ENCODE data around the gene TEFM.
A peak's percentile ranks its signal among the peaks of the same experiment; 100 is the strongest.
"Not testable (repeated sequence)": the region's sequence is repeated elsewhere in the genome, so short reads cannot be mapped to it uniquely, and the experiment has no call there.

Gene TEFM

GRCh38 chr17:30906101-30906911, at the start of gene TEFM:
TEFM (minus strand) TSS chr17:30906238; CDS start chr17:30906198, 40 bp downstream.
- in situ Hi-C loops (cut with MboI; ENCODE audit: low pct_unique_long_range_greater_than_20kb, low sequenced_read_pairs), result no loop called here
- peak; percentile 92 for DNase-seq

- in situ Hi-C loops (cut with MboI; ENCODE audit: low pct_unique_long_range_greater_than_20kb, low sequenced_read_pairs), result no loop called here
- peak; percentile 52 for DNase-seq
Measured at GRCh38 chr17:30954046-30954830, 48.2 kb upstream of the TEFM start.

DNA sequence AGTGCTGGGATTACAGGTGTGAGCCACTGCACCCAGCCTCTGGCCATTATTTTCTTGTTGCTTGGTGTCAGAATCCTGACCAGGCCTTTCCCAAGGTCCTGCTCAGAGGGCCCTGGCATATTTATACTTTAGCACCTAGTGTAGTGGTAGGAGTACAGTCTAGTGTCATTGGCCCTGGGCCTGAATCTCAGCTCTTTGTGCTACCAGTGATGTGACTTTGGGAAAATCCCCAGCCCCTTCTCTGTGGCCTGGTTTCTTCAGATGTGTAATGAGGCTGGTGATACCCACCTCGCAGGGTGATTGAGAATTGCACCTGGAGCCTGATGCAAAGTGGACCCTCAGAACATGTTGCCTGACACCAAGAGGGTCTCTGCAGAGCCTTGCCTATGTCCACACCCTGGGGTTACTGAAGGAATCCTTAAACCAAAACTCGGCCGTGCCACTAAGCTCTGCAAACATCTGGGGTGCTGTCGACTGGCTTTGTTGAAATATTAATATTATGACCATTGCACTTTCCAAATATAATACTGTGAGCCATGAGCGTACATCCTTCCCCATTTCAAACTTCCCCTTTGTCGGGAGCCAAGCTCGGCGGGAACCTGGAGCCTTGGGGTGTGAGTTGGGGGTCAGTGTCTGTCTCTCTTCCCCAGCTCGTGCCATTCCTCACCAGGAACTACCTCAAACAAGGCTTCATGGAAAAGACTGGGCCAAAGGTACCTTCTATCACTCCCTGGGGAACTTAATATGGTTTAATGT, 46.8 kb upstream of the TEFM start:
- DNase-seq, result peak; percentile 64
- in situ Hi-C loops (cut with MboI; ENCODE audit: low pct_unique_long_range_greater_than_20kb, low sequenced_read_pairs), result no loop called here

GRCh38 chr17:30950669-30951399, 44.8 kb upstream of the TEFM start:
- in situ Hi-C loops (cut with MboI; ENCODE audit: low pct_unique_long_range_greater_than_20kb, low sequenced_read_pairs), result no loop called here
- DNase-seq, result peak; percentile 54

- in situ Hi-C loops (cut with MboI; ENCODE audit: low pct_unique_long_range_greater_than_20kb, low sequenced_read_pairs), result no loop called here
- no peak for DNase-seq
Measured at GRCh38 chr17:30950189-30950588, 44.2 kb upstream of the TEFM start.

GRCh38 chr17:30947796-30948195, 41.8 kb upstream of the TEFM start:
- DNase-seq, result no peak
- in situ Hi-C loops (cut with MboI; ENCODE audit: low pct_unique_long_range_greater_than_20kb, low sequenced_read_pairs), result no loop called here

DNA sequence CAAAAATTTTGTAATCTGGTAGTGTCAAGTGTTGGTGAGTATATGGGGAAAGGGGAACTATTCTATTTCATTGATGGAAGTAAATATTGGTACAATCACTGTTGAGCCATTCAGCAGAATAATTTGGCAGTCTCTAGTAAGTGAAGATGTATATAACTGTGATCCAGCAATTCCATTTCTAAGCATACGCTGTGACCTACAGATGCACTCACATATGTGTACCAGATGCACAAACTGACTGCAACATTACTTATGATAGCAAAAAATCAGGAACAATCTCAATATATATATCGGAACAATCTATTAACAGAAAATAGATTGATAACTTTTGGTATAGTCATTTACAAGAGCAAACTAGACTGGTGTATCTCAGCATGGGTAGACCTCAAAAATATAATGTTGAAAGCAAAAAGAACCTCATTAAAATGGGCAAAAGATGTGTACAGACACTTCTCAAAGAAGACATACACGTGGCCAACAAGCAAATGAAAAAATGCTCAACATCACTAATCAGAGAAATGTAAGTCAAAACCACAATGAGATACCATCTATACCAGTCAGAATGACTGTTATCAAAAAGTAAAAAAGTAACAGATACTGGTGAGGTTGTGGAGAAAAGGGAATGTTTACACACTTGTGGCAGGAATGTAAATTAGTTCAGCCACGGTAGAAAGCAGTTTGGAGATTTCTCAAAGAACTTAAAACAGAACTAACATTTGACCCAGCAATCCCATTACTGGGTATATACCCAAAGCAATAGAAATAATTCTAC, 36.5 kb upstream of the TEFM start:
- DNase-seq, result no peak
- in situ Hi-C loops (cut with MboI; ENCODE audit: low pct_unique_long_range_greater_than_20kb, low sequenced_read_pairs), result no loop called here

- in situ Hi-C loops (cut with MboI; ENCODE audit: low pct_unique_long_range_greater_than_20kb, low sequenced_read_pairs), result no loop called here
- DNase-seq, result no peak
Measured at GRCh38 chr17:30939051-30939689, 33.1 kb upstream of the TEFM start.

GRCh38 chr17:30933966-30934365, 27.9 kb upstream of the TEFM start:
- in situ Hi-C loops (cut with MboI; ENCODE audit: low pct_unique_long_range_greater_than_20kb, low sequenced_read_pairs), result no loop called here
- DNase-seq, result no peak

- DNase-seq; in situ Hi-C loops (cut with MboI; ENCODE audit: low pct_unique_long_range_greater_than_20kb, low sequenced_read_pairs): not testable (repeated sequence)
Measured at GRCh38 chr17:30931582-30931981, 25.5 kb upstream of the TEFM start.

- no peak for DNase-seq
- in situ Hi-C loops (cut with MboI; ENCODE audit: low pct_unique_long_range_greater_than_20kb, low sequenced_read_pairs), result no loop called here
Measured at GRCh38 chr17:30930495-30930894, 24.5 kb upstream of the TEFM start.

DNA sequence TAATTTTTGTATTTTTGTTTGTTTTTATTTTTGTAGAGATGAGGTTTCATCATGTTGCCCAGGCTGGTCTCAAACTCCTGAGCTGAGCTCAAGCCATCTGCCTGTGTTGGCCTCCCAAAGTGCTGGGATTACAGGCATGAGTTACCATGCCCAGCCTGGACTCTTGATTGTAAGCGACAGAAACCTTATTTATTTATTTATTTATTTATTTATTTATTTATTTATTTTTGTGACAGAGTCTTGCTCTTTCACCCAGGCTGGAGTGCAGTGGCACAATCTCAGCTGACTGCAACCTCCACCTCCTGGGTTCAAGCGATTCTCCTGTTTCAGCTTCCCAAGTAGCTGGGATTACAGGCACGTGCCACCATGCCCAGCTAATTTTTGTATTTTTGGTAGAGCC, 23.8 kb upstream of the TEFM start:
- in situ Hi-C loops (cut with MboI; ENCODE audit: low pct_unique_long_range_greater_than_20kb, low sequenced_read_pairs); DNase-seq: not testable (repeated sequence)

GRCh38 chr17:30929081-30929633, 23.1 kb upstream of the TEFM start:
- no peak for DNase-seq
- in situ Hi-C loops (cut with MboI; ENCODE audit: low pct_unique_long_range_greater_than_20kb, low sequenced_read_pairs), result no loop called here

- DNase-seq, result no peak
- in situ Hi-C loops (cut with MboI; ENCODE audit: low pct_unique_long_range_greater_than_20kb, low sequenced_read_pairs), result no loop called here
Measured at GRCh38 chr17:30928584-30928983, 22.5 kb upstream of the TEFM start.

- in situ Hi-C loops (cut with MboI; ENCODE audit: low pct_unique_long_range_greater_than_20kb, low sequenced_read_pairs), result no loop called here
- DNase-seq, result no peak
Measured at GRCh38 chr17:30927756-30928155, 21.7 kb upstream of the TEFM start.

GRCh38 chr17:30926516-30926915, 20.5 kb upstream of the TEFM start:
- DNase-seq, result no peak
- in situ Hi-C loops (cut with MboI; ENCODE audit: low pct_unique_long_range_greater_than_20kb, low sequenced_read_pairs), result no loop called here

DNA sequence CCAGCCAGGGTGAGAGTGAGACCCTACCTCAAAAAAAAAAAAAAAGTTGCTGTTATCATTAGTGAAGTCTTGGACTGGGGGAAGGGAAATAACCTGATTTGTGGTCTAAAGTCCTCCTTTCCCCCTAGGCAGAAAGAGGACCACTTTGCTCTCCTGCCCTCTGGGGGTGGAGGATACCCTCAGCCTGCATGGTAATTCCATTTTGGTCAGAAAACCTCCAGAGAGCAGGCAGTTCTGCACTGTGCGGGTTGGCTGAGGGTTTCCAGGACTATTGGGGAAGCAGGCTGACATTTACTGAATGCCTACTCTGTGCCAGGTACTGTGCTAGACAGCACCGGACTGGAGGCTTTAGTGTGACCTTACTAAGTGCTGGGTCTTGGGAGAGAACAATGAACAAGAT, 18.3 kb upstream of the TEFM start:
- in situ Hi-C loops (cut with MboI; ENCODE audit: low pct_unique_long_range_greater_than_20kb, low sequenced_read_pairs), result no loop called here
- no peak for DNase-seq

Measured in KBM-7 (cell line).